ENCODE results near the gene MAGEA9. TPM values are rescaled to one million over a fixed set of nuclear protein-coding genes. Genes with fewer than 3 reads are reported as not detected.
"Not testable (repeated sequence)": the region's sequence is repeated elsewhere in the genome, so short reads cannot be mapped to it uniquely, and the experiment has no call there.

The MAGEA9 gene
- total and polyA plus RNA-seq, 2 donors (not counting 1 experiment from before 2014, with no cell fraction given), result not detected

DNA sequence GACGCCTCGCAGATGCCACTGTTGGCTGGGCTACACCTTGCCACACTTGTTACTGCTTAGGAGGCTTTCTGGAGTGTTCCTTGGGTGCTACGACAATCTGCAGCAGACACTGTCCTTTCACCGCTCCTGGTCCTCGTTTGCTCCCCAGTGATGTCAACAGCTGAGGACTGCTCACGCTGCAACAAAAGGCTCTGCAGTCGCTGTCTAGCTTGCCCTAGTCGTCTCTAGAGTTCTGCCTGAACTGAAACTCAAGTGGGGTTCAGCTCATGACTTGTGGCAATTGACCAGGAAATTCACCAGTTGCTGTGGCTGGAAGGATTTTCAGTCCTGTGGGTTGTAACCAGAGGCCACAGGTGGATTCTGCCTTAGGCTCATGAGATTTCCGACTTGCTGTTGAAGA, 8.7 kb upstream of the MAGEA9 start:
- H3K27me3 ChIP-seq (replicated peaks in 1 of 4; ENCODE audit: control extremely low read depth in 1 of 4, control insufficient read depth in 3 of 4, insufficient read depth in 4 of 4, low read length in 3 of 4); H3K27ac ChIP-seq (ENCODE audit: low read length in 2 of 2); H3K4me1 ChIP-seq (ENCODE audit: control insufficient read depth in 2 of 2, insufficient read depth in 2 of 2, low read length in 2 of 2); CTCF ChIA-PET; H3K4me1 Mint-ChIP-seq; H3K27ac Mint-ChIP-seq; H3K4me2 ChIP-seq (replicated peaks; ENCODE audit: low read depth, low read length, poor library complexity, severe bottlenecking); ATAC-seq (ENCODE audit: low read depth); H3K4me3 ChIP-seq (ENCODE audit: control extremely low read depth in 1 of 5, extremely low read depth in 1 of 5, insufficient read depth in 1 of 5, low read depth in 2 of 5, low read length in 4 of 5); H3K4me3 Mint-ChIP-seq; H4K20me1 ChIP-seq (ENCODE audit: control insufficient read depth, insufficient read depth, low read length, poor library complexity, severe bottlenecking); H3K9me3 ChIP-seq (ENCODE audit: control extremely low read depth in 1 of 3, control insufficient read depth in 2 of 3, insufficient read depth in 1 of 3, low read length in 2 of 3); POLR2A ChIA-PET; H3K9me3 Mint-ChIP-seq (ENCODE audit: insufficient read depth); DNase-seq; H3K9ac ChIP-seq (ENCODE audit: low read length); H3K27me3 Mint-ChIP-seq; intact Hi-C loops (cut with micrococcal nuclease); H3K79me2 ChIP-seq (ENCODE audit: control insufficient read depth, insufficient read depth, low read length); H2AFZ ChIP-seq (ENCODE audit: insufficient read depth, low read depth, low read length, poor library complexity, severe bottlenecking); H3K36me3 ChIP-seq (replicated peaks in 1 of 2; ENCODE audit: control extremely low read depth in 1 of 2, control insufficient read depth in 1 of 2, extremely low read depth in 1 of 2, insufficient read depth in 2 of 2, low read length in 1 of 2): not testable (repeated sequence)
- WGBS (ENCODE audit: insufficient coverage), result no CpG with 5 or more reads among the region's 9 CpGs

DNA sequence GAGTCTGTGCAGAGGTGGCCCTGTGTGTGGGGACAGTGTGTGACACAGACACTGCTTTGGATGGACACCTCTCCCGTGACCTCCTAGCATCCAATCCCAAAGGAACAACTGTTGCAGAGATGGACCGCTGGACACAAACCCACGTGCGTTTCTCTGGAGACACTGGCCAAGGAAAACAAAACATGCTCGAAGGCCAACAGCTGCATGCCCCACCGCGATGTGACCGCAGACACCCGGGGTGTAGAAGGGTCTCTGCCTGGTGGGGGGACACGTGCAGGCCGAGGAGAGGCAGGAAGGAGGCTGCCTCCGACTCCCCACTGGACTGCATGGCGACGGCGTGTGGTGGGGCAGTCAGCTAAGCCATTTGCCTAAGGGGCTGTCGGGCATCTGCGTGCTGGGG, 8.0 kb upstream of the MAGEA9 start, which contains the start of gene HSFX1:
Gene HSFX1 (plus strand): TSS at position 301 of the 400 bp plus-strand sequence. CDS start 614 bp downstream, outside the sequence.
- H3K27ac Mint-ChIP-seq; H3K36me3 ChIP-seq (replicated peaks in 1 of 2; ENCODE audit: control extremely low read depth in 1 of 2, control insufficient read depth in 1 of 2, extremely low read depth in 1 of 2, insufficient read depth in 2 of 2, low read length in 1 of 2); CTCF ChIA-PET; ATAC-seq (ENCODE audit: low read depth); H3K4me1 ChIP-seq (ENCODE audit: control insufficient read depth in 2 of 2, insufficient read depth in 2 of 2, low read length in 2 of 2); H3K27me3 Mint-ChIP-seq; H3K4me1 Mint-ChIP-seq; H3K9me3 Mint-ChIP-seq (ENCODE audit: insufficient read depth); H3K79me2 ChIP-seq (ENCODE audit: control insufficient read depth, insufficient read depth, low read length); H3K27ac ChIP-seq (ENCODE audit: low read length in 2 of 2); H4K20me1 ChIP-seq (ENCODE audit: control insufficient read depth, insufficient read depth, low read length, poor library complexity, severe bottlenecking); H3K27me3 ChIP-seq (replicated peaks in 1 of 4; ENCODE audit: control extremely low read depth in 1 of 4, control insufficient read depth in 3 of 4, insufficient read depth in 4 of 4, low read length in 3 of 4); DNase-seq; H2AFZ ChIP-seq (ENCODE audit: insufficient read depth, low read depth, low read length, poor library complexity, severe bottlenecking); intact Hi-C loops (cut with micrococcal nuclease); POLR2A ChIA-PET; H3K4me3 Mint-ChIP-seq; H3K9ac ChIP-seq (ENCODE audit: low read length); H3K9me3 ChIP-seq (ENCODE audit: control extremely low read depth in 1 of 3, control insufficient read depth in 2 of 3, insufficient read depth in 1 of 3, low read length in 2 of 3); H3K4me2 ChIP-seq (replicated peaks; ENCODE audit: low read depth, low read length, poor library complexity, severe bottlenecking); H3K4me3 ChIP-seq (ENCODE audit: control extremely low read depth in 1 of 5, extremely low read depth in 1 of 5, insufficient read depth in 1 of 5, low read depth in 2 of 5, low read length in 4 of 5): not testable (repeated sequence)
- no CpG with 5 or more reads among the region's 17 CpGs for WGBS (ENCODE audit: insufficient coverage)

DNA sequence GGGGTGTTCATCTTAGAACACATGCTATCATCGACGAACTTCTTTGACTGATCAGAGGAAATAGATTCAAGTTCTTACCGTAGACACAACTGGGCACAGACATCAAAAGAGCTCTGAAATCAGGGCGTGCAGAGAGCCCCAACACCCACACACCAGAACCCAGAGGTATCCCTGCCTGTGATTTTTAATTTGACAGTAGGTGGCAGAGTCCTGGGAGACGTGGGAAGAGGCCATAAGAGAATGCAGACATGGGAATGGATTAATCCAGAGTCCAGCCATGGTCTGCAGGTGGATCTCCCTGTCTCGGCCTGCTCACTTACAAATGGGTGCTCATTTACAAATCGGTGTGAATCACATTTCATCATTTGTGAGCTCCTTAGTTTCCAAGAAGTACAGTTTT, 3.7 kb upstream of the MAGEA9 start:
- intact Hi-C loops (cut with micrococcal nuclease); H4K20me1 ChIP-seq (ENCODE audit: control insufficient read depth, insufficient read depth, low read length, poor library complexity, severe bottlenecking); ATAC-seq (ENCODE audit: low read depth); POLR2A ChIA-PET; H3K27ac ChIP-seq (ENCODE audit: low read length in 2 of 2); H2AFZ ChIP-seq (ENCODE audit: insufficient read depth, low read depth, low read length, poor library complexity, severe bottlenecking); H3K27ac Mint-ChIP-seq; H3K36me3 ChIP-seq (replicated peaks in 1 of 2; ENCODE audit: control extremely low read depth in 1 of 2, control insufficient read depth in 1 of 2, extremely low read depth in 1 of 2, insufficient read depth in 2 of 2, low read length in 1 of 2); H3K27me3 ChIP-seq (replicated peaks in 1 of 4; ENCODE audit: control extremely low read depth in 1 of 4, control insufficient read depth in 3 of 4, insufficient read depth in 4 of 4, low read length in 3 of 4); H3K9me3 Mint-ChIP-seq (ENCODE audit: insufficient read depth); H3K4me3 ChIP-seq (ENCODE audit: control extremely low read depth in 1 of 5, extremely low read depth in 1 of 5, insufficient read depth in 1 of 5, low read depth in 2 of 5, low read length in 4 of 5); H3K4me1 Mint-ChIP-seq; H3K9me3 ChIP-seq (ENCODE audit: control extremely low read depth in 1 of 3, control insufficient read depth in 2 of 3, insufficient read depth in 1 of 3, low read length in 2 of 3); H3K27me3 Mint-ChIP-seq; H3K4me2 ChIP-seq (replicated peaks; ENCODE audit: low read depth, low read length, poor library complexity, severe bottlenecking); DNase-seq; H3K9ac ChIP-seq (ENCODE audit: low read length); H3K4me3 Mint-ChIP-seq; CTCF ChIA-PET; H3K79me2 ChIP-seq (ENCODE audit: control insufficient read depth, insufficient read depth, low read length); H3K4me1 ChIP-seq (ENCODE audit: control insufficient read depth in 2 of 2, insufficient read depth in 2 of 2, low read length in 2 of 2): not testable (repeated sequence)
- no CpG with 5 or more reads among the region's 7 CpGs for WGBS (ENCODE audit: insufficient coverage)

DNA sequence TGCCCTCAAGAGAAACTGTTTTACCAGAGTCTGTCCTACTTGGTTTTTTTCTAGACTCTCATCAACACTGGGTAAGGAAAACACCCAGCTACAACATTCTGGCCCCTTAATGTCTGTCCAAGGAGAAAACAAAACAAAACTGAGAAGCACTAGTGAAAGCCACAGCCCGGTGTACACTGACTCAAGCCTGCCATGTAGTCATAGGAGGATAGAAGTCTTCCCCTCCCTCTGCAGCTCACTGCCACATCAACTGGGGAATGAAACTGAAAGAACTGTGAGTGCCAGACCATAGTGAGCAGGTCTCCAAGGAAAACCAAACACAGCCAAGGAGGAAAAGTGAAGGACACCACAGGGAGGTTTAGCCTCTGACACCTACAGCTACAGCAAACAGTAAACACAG, 13.8 kb downstream of the MAGEA9 start:
- H3K36me3 ChIP-seq (replicated peaks in 1 of 2; ENCODE audit: control extremely low read depth in 1 of 2, control insufficient read depth in 1 of 2, extremely low read depth in 1 of 2, insufficient read depth in 2 of 2, low read length in 1 of 2); ATAC-seq (ENCODE audit: low read depth); H3K27me3 ChIP-seq (replicated peaks in 1 of 4; ENCODE audit: control extremely low read depth in 1 of 4, control insufficient read depth in 3 of 4, insufficient read depth in 4 of 4, low read length in 3 of 4); H3K27ac Mint-ChIP-seq; intact Hi-C loops (cut with micrococcal nuclease); H3K9me3 ChIP-seq (ENCODE audit: control extremely low read depth in 1 of 3, control insufficient read depth in 2 of 3, insufficient read depth in 1 of 3, low read length in 2 of 3); DNase-seq; H3K9me3 Mint-ChIP-seq (ENCODE audit: insufficient read depth); H3K4me2 ChIP-seq (replicated peaks; ENCODE audit: low read depth, low read length, poor library complexity, severe bottlenecking); H3K4me3 Mint-ChIP-seq; H2AFZ ChIP-seq (ENCODE audit: insufficient read depth, low read depth, low read length, poor library complexity, severe bottlenecking); H3K4me1 ChIP-seq (ENCODE audit: control insufficient read depth in 2 of 2, insufficient read depth in 2 of 2, low read length in 2 of 2); CTCF ChIA-PET; H3K27ac ChIP-seq (ENCODE audit: low read length in 2 of 2); H3K27me3 Mint-ChIP-seq; H4K20me1 ChIP-seq (ENCODE audit: control insufficient read depth, insufficient read depth, low read length, poor library complexity, severe bottlenecking); H3K9ac ChIP-seq (ENCODE audit: low read length); POLR2A ChIA-PET; H3K79me2 ChIP-seq (ENCODE audit: control insufficient read depth, insufficient read depth, low read length); H3K4me3 ChIP-seq (ENCODE audit: control extremely low read depth in 1 of 5, extremely low read depth in 1 of 5, insufficient read depth in 1 of 5, low read depth in 2 of 5, low read length in 4 of 5): not testable (repeated sequence)
- peaks cover 11% of the 10 kb centered on the region for H3K4me1 Mint-ChIP-seq
- no CpG with 5 or more reads among the region's 1 CpG for WGBS (ENCODE audit: insufficient coverage)

All from B cell (primary cell).